ENCODE data around the gene NGEF.
"Not testable (repeated sequence)": the region's sequence is repeated elsewhere in the genome, so short reads cannot be mapped to it uniquely, and the experiment has no call there.

Gene NGEF

GRCh38 chr2:232863996-232864395 lies 149.1 kb downstream of the NGEF start:
- no peak for DNase-seq

- DNase-seq = no peak
Measured at GRCh38 chr2:232861353-232861752, 151.7 kb downstream of the NGEF start.

GRCh38 chr2:232860593-232861241 lies 152.3 kb downstream of the NGEF start:
- no peak for DNase-seq

- no peak for DNase-seq
Measured at GRCh38 chr2:232859385-232859916, 153.6 kb downstream of the NGEF start.

- no peak for DNase-seq
Measured at GRCh38 chr2:232857158-232857563, 155.9 kb downstream of the NGEF start.

- DNase-seq = no peak
Measured at GRCh38 chr2:232854082-232854481, 159.0 kb downstream of the NGEF start.

- no peak for DNase-seq
Measured at GRCh38 chr2:232852676-232853075, 160.4 kb downstream of the NGEF start.

GRCh38 chr2:232852081-232852480 lies 161.0 kb downstream of the NGEF start:
- not testable (repeated sequence) for DNase-seq

- no peak for DNase-seq
Measured at GRCh38 chr2:232850039-232850438, 163.0 kb downstream of the NGEF start.

- DNase-seq = no peak
Measured at GRCh38 chr2:232846055-232846454, 167.0 kb downstream of the NGEF start.

GRCh38 chr2:232843834-232844233 lies 169.2 kb downstream of the NGEF start:
- no peak for DNase-seq

GRCh38 chr2:232842689-232843088 lies 170.4 kb downstream of the NGEF start:
- DNase-seq = no peak

GRCh38 chr2:232839411-232840079 lies 173.5 kb downstream of the NGEF start:
- no peak for DNase-seq

GRCh38 chr2:232838406-232838874 lies 174.6 kb downstream of the NGEF start:
- no peak for DNase-seq

GRCh38 chr2:232836934-232837333 lies 176.1 kb downstream of the NGEF start:
- DNase-seq = no peak

GRCh38 chr2:232835687-232836208 lies 177.3 kb downstream of the NGEF start:
- no peak for DNase-seq

- no peak for DNase-seq
Measured at GRCh38 chr2:232833830-232834229, 179.2 kb downstream of the NGEF start.

GRCh38 chr2:232831496-232831895 lies 181.6 kb downstream of the NGEF start:
- DNase-seq = no peak

- no peak for DNase-seq
Measured at GRCh38 chr2:232829988-232830387, 183.1 kb downstream of the NGEF start.

All from NCI-H1436 treated with DMSO at 0.1 percent for 48 hours (cell line).